Ovary (tissue), 9 donors: ENCODE data around the gene GALNTL6. TPM values are rescaled to one million over a fixed set of nuclear protein-coding genes. Genes with fewer than 3 reads are reported as not detected.

Source experiments
- DNase-seq, 5 donors: peaks; one replicate each; pipeline ENCODE4 v3.0.0-alpha.2; 2019 to 2020
- H3K27ac ChIP-seq, 2 donors: fragments of 200-600 bp; one replicate each; pipeline versions ENCODE4 v1.5.1 to v1.8.0; 2019 to 2022
- H3K27me3 ChIP-seq: fragments of 200-600 bp; one replicate; pipeline ENCODE4 v1.8.0; 2022
- H3K36me3 ChIP-seq: fragments of 200-600 bp; sonication (generic); one replicate; pipeline ENCODE4 v1.5.1; 2019
- H3K4me1 ChIP-seq: one replicate; pipeline ENCODE4 v1.8.1; 2013; ENCODE audit warnings: mild to moderate bottlenecking, moderate library complexity; ENCODE audit not compliant: insufficient read depth
- H3K4me3 ChIP-seq: fragments of 200-600 bp; sonication (generic); one replicate; pipeline ENCODE4 v1.5.1; 2017
- H3K9me3 ChIP-seq, 2 donors: fragments of 200-600 bp in 1 of 2; sonication (generic) in 1 of 2; one replicate each; pipeline versions ENCODE4 v1.5.1 to v1.8.1; 2013 to 2019; ENCODE audit warnings: mild to moderate bottlenecking in 1 of 2, moderate library complexity in 1 of 2
- EP300 ChIP-seq: sonication (generic); formaldehyde crosslinking; IDR thresholded peaks from one replicate; pipeline ENCODE4 v1.6.1; 2017; ENCODE audit warnings: antibody characterized with exemption
- POLR2A ChIP-seq: fragments of 450-650 bp; IDR thresholded peaks from one replicate; pipeline ENCODE4 v1.6.1; 2017; ENCODE audit warnings: antibody characterized with exemption, mild to moderate bottlenecking, moderate library complexity
- WGBS, 3 donors: extraction: QIAGEN DNeasy Blood & Tissue Kit in 1 of 3; methylation state at CpG; one replicate each; pipeline versions ENCODE4 v1.1.5 to v1.1.7; 2013 to 2017; 5-methylcytosine and 5-hydroxymethylcytosine counted together
- intact Hi-C, 4 donors: fragments of 100-400 bp; cut with DNase I; formaldehyde crosslinking; loops; one replicate each; pipeline versions ENCODE4 v1.11.0 to v1.15.1; 2022 to 2023
- polyA plus RNA-seq, 2 donors: library from polyadenylated mRNA; stranded (reverse); fragments of 200-250 nt in 1 of 2; fragments of 350-450 nt in 1 of 2; fragmentation: Illumina TruSeq in 1 of 2; extraction: RNeasy Lipid Tissue Mini Kit (QIAGEN cat#74804) in 1 of 2; gene quantifications; one replicate each; pipeline ENCODE4 v1.2.3, GENCODE V29; 2013 to 2014
- total RNA-seq, 7 donors: library from RNA; depleted of rRNA in 2 of 7; stranded (reverse); fragments of >200 nt in 2 of 7; fragmentation: NEBNext Ultra II Directional in 3 of 7; extraction: Animal tissue kit (Norgen Biotek cat#: 25700) in 3 of 7; gene quantifications; one replicate each; pipeline versions ENCODE4 v1.1.0 to v1.2.4, GENCODE V29; 2016 to 2023
- TF ChIP-seq, protein P1 (sequence below), 3 donors: fragments of 450-650 bp in 2 of 3; fragments of 200-600 bp in 1 of 3; IDR thresholded peaks; one replicate each; pipeline versions ENCODE4 v1.5.1 to v1.8.0; 2016 to 2022; ENCODE audit warnings: antibody characterized with exemption in 3 of 3, mild to moderate bottlenecking in 1 of 3
- donor health status: DM: no; HTN: no; CAD: no; lungs with moderate emphysema.
- donor health status: DM: no; HTN: no; CAD: no.
- donor health status: Bipolar disorder and iron deficiency.
- donor health status: DM: yes; HTN: yes; CAD: no.
- donor health status: DM: no; HTN: no; CAD: no.
- donor health status: DM: yes; HTN: yes; CAD: no.

GALNTL6 gene
- total and polyA plus RNA-seq, 9 donors = 0.11 to 1.8 TPM; not detected in 7

DNA sequence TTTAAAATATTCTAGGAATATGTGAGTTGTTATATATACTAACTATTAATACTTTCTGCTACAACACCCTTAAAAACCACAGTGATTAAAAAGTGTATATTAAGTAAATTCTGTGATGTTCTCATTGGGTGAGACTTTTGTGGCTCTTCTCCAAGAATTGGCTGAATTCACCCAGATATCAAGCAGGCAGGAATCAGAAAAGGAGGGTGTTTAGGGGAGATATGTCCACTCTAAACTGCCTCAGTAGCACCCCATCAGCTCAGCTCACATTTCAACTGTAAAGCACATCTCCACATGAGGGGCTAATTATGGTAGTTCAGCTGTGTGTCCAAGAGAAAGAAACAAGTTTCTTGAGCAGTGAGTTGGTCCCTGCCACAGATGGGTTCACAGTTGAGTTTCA lies 165.0 kb downstream of the GALNTL6 start:
- Histone ChIP-seq H3K9me3 (no peaks in the 10 kb centered on the region), H3K4me3 (no peak overlapping the region), H3K27me3 (no peaks in the 10 kb centered on the region), H3K36me3 (no peaks in the 10 kb centered on the region), H3K27ac (no peak overlapping the region), H3K4me1 (no peaks in the 10 kb centered on the region)
- no peak for DNase-seq
- TF ChIP-seq EP300 = no peak
- TF ChIP-seq POLR2A = no peak
- TF ChIP-seq, protein P1, sequence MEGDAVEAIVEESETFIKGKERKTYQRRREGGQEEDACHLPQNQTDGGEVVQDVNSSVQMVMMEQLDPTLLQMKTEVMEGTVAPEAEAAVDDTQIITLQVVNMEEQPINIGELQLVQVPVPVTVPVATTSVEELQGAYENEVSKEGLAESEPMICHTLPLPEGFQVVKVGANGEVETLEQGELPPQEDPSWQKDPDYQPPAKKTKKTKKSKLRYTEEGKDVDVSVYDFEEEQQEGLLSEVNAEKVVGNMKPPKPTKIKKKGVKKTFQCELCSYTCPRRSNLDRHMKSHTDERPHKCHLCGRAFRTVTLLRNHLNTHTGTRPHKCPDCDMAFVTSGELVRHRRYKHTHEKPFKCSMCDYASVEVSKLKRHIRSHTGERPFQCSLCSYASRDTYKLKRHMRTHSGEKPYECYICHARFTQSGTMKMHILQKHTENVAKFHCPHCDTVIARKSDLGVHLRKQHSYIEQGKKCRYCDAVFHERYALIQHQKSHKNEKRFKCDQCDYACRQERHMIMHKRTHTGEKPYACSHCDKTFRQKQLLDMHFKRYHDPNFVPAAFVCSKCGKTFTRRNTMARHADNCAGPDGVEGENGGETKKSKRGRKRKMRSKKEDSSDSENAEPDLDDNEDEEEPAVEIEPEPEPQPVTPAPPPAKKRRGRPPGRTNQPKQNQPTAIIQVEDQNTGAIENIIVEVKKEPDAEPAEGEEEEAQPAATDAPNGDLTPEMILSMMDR (IDR thresholded peaks at IDR 0.05) = no peak
- intact Hi-C loops = no loop called here

DNA sequence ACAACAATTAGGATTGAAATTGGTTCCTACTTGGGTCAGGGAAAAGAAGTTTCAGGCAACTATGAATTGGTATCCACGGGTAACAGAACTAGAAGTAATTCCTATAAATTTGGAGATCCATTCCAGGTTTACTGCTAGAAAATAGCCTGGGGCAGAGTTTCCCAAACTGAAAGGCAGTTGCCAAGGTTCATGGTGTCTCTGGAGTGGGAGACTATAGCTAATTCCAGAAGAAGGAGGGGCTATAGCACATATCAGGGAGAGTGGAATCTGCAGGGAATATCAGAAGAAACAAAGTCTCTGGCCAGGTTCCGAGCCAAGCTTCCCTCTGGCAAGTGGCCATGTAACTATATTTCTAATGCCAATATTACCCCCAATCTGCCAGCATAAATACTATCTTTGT lies 166.3 kb downstream of the GALNTL6 start:
- DNase-seq = no peak
- Histone ChIP-seq H3K4me3 (no peak overlapping the region), H3K27ac (no peak overlapping the region), H3K4me1 (no peaks in the 10 kb centered on the region), H3K9me3 (no peaks in the 10 kb centered on the region), H3K36me3 (no peaks in the 10 kb centered on the region), H3K27me3 (no peaks in the 10 kb centered on the region)
- 37 to 43% (median 42%) methylated on average over 2 of the region's 2 CpGs for WGBS, 3 donors
- no peak for TF ChIP-seq POLR2A
- TF ChIP-seq, protein P1 (IDR thresholded peaks at IDR 0.05) = no peak
- TF ChIP-seq EP300 = no peak
- intact Hi-C loops = no loop called here

- Histone ChIP-seq H3K36me3 (no peaks in the 10 kb centered on the region), H3K9me3 (no peaks in the 10 kb centered on the region), H3K27ac (no peak overlapping the region), H3K4me1 (no peaks in the 10 kb centered on the region), H3K27me3 (no peaks in the 10 kb centered on the region), H3K4me3 (no peak overlapping the region)
- intact Hi-C loops = no loop called here
- no peak for DNase-seq
- TF ChIP-seq, protein P1 (IDR thresholded peaks at IDR 0.05) = no peak
- TF ChIP-seq POLR2A = no peak
- TF ChIP-seq EP300 = no peak
Measured at GRCh38 chr4:171981185-171981584, 168.0 kb downstream of the GALNTL6 start.

DNA sequence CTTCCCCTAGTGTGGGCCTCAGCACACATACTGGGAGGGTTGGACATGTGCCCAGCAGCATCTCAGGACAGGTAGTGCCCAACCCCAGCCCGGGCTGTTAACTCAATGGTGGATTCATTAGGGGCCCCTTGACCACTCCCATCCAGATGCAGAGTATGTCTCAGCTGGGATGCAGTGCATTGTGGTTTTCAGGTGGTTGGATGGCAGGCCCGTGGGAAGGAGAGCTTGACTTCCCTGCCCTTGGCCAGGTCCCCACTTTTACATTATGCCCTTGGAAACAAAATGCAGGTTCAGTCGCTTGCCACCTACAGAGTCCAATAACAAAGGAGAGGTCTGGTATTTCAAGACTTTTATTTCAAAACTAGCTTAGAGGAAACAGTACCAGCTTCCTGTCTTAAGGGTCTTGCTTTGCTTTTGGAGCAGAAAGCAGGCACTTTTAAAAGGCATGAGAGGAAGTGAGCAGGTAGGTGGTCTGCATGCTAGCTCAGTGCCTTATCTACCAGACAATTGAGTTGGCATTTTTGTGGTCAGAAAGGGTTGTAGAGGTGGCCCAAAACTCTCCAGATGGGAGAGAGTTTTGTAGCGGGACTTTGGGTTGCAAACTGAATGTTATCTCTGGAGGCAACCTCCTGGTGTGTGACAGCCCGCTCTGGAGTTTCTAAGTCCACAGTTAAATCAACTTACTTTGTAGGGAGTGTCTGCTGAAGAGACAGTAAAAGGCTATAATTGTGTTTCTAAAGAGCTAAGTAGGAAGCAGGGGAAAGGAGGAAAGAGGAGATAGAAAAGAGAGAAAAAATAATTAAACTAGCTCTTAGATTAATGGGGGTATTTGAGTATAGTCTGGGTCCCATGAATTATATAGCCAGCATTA lies 171.0 kb downstream of the GALNTL6 start:
- intact Hi-C loops = no loop called here
- peak in 1 of 5 donors; percentile 14 for DNase-seq
- no peaks in the 10 kb centered on the region for H3K9me3 ChIP-seq
- WGBS, 3 donors = 59 to 68% (median 66%) methylated on average over 5 of the region's 5 CpGs
- no peak overlapping the region for H3K4me3 ChIP-seq
- no peaks in the 10 kb centered on the region for H3K4me1 ChIP-seq
- TF ChIP-seq POLR2A (no peak), EP300 (no peak)
- TF ChIP-seq, protein P1 (IDR thresholded peaks at IDR 0.05) = no peak
- no peaks in the 10 kb centered on the region for H3K27me3 ChIP-seq
- H3K27ac ChIP-seq = no peak overlapping the region
- no peaks in the 10 kb centered on the region for H3K36me3 ChIP-seq
